Measurements from ENCODE around the gene CASQ2. TPM values are rescaled to one million over a fixed set of nuclear protein-coding genes. Genes with fewer than 3 reads are reported as not detected.
A peak's percentile ranks its signal among the peaks of the same experiment; 100 is the strongest.

CASQ2 gene
- total and polyA plus RNA-seq, 8 donors, result 0.81 to 41.4 (median 7.9) TPM

DNA sequence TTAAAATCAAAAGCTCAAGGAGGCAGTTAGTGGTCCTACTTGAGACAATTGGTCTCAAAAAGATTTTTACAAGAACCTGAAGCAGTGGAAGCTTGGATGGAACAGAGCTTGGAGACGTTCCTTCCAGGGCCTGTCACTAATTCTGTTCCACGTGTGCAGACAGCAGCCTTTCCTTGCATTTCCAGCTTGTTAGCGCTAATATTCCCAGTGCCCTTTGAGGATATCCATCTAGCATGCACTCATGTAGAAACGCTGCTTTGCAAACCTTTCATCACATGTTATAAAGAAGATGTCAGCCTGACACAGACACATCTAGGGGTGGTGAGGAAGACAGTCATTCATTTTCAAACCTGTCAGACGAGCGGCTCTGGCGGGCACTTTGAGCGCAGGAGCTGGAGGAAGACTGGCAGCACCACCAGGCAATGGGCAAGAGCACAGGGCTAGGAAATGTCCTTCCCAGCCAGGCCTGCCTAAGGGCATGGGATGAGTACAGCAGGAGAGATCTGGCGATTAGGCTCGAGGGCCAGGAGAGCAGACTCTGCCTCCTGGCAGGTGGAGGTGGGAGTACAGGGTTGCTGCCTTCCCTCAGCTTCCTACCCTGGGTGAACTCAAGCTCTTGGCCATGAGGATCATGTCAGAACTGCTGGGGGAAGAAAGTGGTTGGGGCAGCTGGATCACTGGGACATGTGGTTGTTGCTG is 55.5 kb downstream of the CASQ2 start:
- Histone ChIP-seq H3K27ac (peak overlapping the region in 3 of 5 donors; percentile 20 to 65 (median 43)), H3K27me3 (no peaks in the 10 kb centered on the region), H3K4me1 (peaks cover 0 to 23% (median 20%) of the 10 kb centered on the region in 4 donors), H3K36me3 (no peaks in the 10 kb centered on the region), H3K9me3 (no peaks in the 10 kb centered on the region), H3K4me3 (no peak overlapping the region)
- no peak for DNase-seq
- 78 to 85% (median 81%) methylated on average over 10 of the region's 10 CpGs for WGBS, 5 donors
- intact Hi-C loops (cut with DNase I; ENCODE audit: low total_unique reads), result loop anchor here (10.0 kb wide), 1 partner anchor 52 kb away; the partner anchor contains the start of gene CASQ2
- TF ChIP-seq, protein P1, sequence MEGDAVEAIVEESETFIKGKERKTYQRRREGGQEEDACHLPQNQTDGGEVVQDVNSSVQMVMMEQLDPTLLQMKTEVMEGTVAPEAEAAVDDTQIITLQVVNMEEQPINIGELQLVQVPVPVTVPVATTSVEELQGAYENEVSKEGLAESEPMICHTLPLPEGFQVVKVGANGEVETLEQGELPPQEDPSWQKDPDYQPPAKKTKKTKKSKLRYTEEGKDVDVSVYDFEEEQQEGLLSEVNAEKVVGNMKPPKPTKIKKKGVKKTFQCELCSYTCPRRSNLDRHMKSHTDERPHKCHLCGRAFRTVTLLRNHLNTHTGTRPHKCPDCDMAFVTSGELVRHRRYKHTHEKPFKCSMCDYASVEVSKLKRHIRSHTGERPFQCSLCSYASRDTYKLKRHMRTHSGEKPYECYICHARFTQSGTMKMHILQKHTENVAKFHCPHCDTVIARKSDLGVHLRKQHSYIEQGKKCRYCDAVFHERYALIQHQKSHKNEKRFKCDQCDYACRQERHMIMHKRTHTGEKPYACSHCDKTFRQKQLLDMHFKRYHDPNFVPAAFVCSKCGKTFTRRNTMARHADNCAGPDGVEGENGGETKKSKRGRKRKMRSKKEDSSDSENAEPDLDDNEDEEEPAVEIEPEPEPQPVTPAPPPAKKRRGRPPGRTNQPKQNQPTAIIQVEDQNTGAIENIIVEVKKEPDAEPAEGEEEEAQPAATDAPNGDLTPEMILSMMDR (IDR thresholded peaks at IDR 0.05), result no peak
- TF ChIP-seq EP300 (IDR thresholded peaks at IDR 0.05) (no peak), POLR2AphosphoS5 (IDR thresholded peaks at IDR 0.05) (no peak), POLR2A (IDR thresholded peaks at IDR 0.05) (no peak)

- peak in 1 of 3 donors; percentile 25 for TF ChIP-seq POLR2AphosphoS5 (IDR thresholded peaks at IDR 0.05)
- TF ChIP-seq, protein P1 (IDR thresholded peaks at IDR 0.05), result no peak
- H3K27me3 ChIP-seq, result no peaks in the 10 kb centered on the region
- no peaks in the 10 kb centered on the region for H3K36me3 ChIP-seq
- WGBS, 5 donors, result 32 to 54% (median 43%) methylated on average over 7 to 9 of the region's 9 CpGs
- H3K9me3 ChIP-seq, result no peaks in the 10 kb centered on the region
- H3K4me1 ChIP-seq, result peaks cover 0 to 23% (median 22%) of the 10 kb centered on the region in 4 donors
- intact Hi-C loops (cut with DNase I; ENCODE audit: low total_unique reads), result loop anchor here (10.0 kb wide), 1 partner anchor 54 kb away; the partner anchor contains the start of gene CASQ2
- H3K27ac ChIP-seq, result no peak overlapping the region
- H3K4me3 ChIP-seq, result no peak overlapping the region
- DNase-seq, result peak; percentile 42 to 55
Observed at GRCh38 chr1:115710859-115711624, 57.5 kb downstream of the CASQ2 start.

- H3K27ac ChIP-seq, result no peak overlapping the region
- intact Hi-C loops (cut with DNase I; ENCODE audit: low total_unique reads), result loop anchor here (10.0 kb wide), 1 partner anchor 92 kb away; no protein-coding TSS in a partner anchor
- 29 to 48% (median 37%) methylated on average over 7 to 8 of the region's 8 CpGs for WGBS, 5 donors
- H3K4me3 ChIP-seq, result no peak overlapping the region
- H3K9me3 ChIP-seq, result no peaks in the 10 kb centered on the region
- H3K36me3 ChIP-seq, result peaks cover 0 to 9% (median 0%) of the 10 kb centered on the region in 4 donors
- H3K4me1 ChIP-seq, result peaks cover 0 to 12% (median 11%) of the 10 kb centered on the region in 4 donors
- TF ChIP-seq POLR2A (IDR thresholded peaks at IDR 0.05) (no peak), POLR2AphosphoS5 (IDR thresholded peaks at IDR 0.05) (no peak), EP300 (IDR thresholded peaks at IDR 0.05) (no peak)
- TF ChIP-seq, protein P1 (IDR thresholded peaks at IDR 0.05), result peak in 4 of 7 experiments; percentile 48 to 74 (median 62)
- peak in 1 of 2 donors; percentile 75 for DNase-seq
- H3K27me3 ChIP-seq, result no peaks in the 10 kb centered on the region
Observed at GRCh38 chr1:115706587-115707425, 61.7 kb downstream of the CASQ2 start.

GRCh38 chr1:115705963-115706362 is 62.6 kb downstream of the CASQ2 start:
- Histone ChIP-seq H3K27ac (no peak overlapping the region), H3K4me3 (no peak overlapping the region), H3K36me3 (peaks cover 0 to 9% (median 0%) of the 10 kb centered on the region in 4 donors), H3K9me3 (no peaks in the 10 kb centered on the region), H3K4me1 (peaks cover 0 to 5% (median 4%) of the 10 kb centered on the region in 4 donors), H3K27me3 (no peaks in the 10 kb centered on the region)
- TF ChIP-seq POLR2A (IDR thresholded peaks at IDR 0.05) (no peak), POLR2AphosphoS5 (IDR thresholded peaks at IDR 0.05) (no peak), EP300 (IDR thresholded peaks at IDR 0.05) (no peak)
- TF ChIP-seq, protein P1 (IDR thresholded peaks at IDR 0.05), result no peak
- no peak for DNase-seq
- intact Hi-C loops (cut with DNase I; ENCODE audit: low total_unique reads), result loop anchor here (10.0 kb wide), 1 partner anchor 91 kb away; no protein-coding TSS in a partner anchor
- WGBS, 5 donors, result 81 to 84% (median 82%) methylated on average over 9 of the region's 9 CpGs
